Neural cell (in vitro differentiated cells): ENCODE measurements around the gene PLOD2. TPM values are rescaled to one million over a fixed set of nuclear protein-coding genes. Genes with fewer than 3 reads are reported as not detected.

Source experiments
- H2AFZ ChIP-seq: fragments of 200-600, 300-800 bp; sonication (generic), shearing (Covaris generic); 2 replicates; pipeline ENCODE4 v1.6.0; 2014; ENCODE audit warnings: low read depth, mild to moderate bottlenecking, antibody characterized with exemption, low read length, moderate library complexity
- H3F3A ChIP-seq: fragments of 200-600 bp; shearing (Covaris generic); 2 replicates; pipeline ENCODE4 v1.6.1; 2016; ENCODE audit warnings: mild to moderate bottlenecking, moderate library complexity, mixed read lengths, antibody characterized with exemption, low read length; ENCODE audit not compliant: insufficient read depth, poor library complexity, severe bottlenecking
- H3K27ac ChIP-seq: fragments of 200-600, 300-800 bp; sonication (generic), shearing (Covaris generic); 2 replicates; pipeline ENCODE4 v1.5.1; 2014; ENCODE audit warnings: mild to moderate bottlenecking, low read length, moderate library complexity
- H3K27me3 ChIP-seq: fragments of 300-800, 200-600 bp; sonication (generic), shearing (Covaris generic); 2 replicates; pipeline ENCODE4 v1.6.0; 2014; ENCODE audit warnings: mild to moderate bottlenecking, low read depth, low read length, moderate library complexity; ENCODE audit not compliant: insufficient read depth
- H3K36me3 ChIP-seq: fragments of 300-800, 200-600 bp; sonication (generic), shearing (Covaris generic); 2 replicates; pipeline ENCODE4 v1.5.1; 2014; ENCODE audit warnings: mild to moderate bottlenecking, antibody characterized with exemption, low read length, moderate library complexity; ENCODE audit not compliant: insufficient read depth
- H3K4me2 ChIP-seq: fragments of 300-800, 200-600 bp; sonication (generic), shearing (Covaris generic); 2 replicates; pipeline ENCODE4 v1.6.0; 2014; ENCODE audit warnings: mild to moderate bottlenecking, low read length
- H3K4me3 ChIP-seq: fragments of 300-800, 200-600 bp; sonication (generic), shearing (Covaris generic); 2 replicates; pipeline ENCODE4 v1.5.1; 2014; ENCODE audit warnings: mild to moderate bottlenecking, low read length, moderate library complexity
- H3K79me2 ChIP-seq: fragments of 200-600 bp; shearing (Covaris generic); replicated peaks from 2 replicates; pipeline ENCODE4 v1.6.0; 2014; ENCODE audit warnings: mild to moderate bottlenecking, low read length, moderate library complexity; ENCODE audit not compliant: insufficient read depth
- H3K9ac ChIP-seq: fragments of 300-800, 200-600 bp; sonication (generic), shearing (Covaris generic); 2 replicates; pipeline ENCODE4 v1.6.1; 2016; ENCODE audit warnings: mild to moderate bottlenecking, low read length, mixed read lengths
- H3K9me2 ChIP-seq: fragments of 200-600 bp; shearing (Covaris generic); 2 replicates; pipeline ENCODE4 v1.6.1; 2016; ENCODE audit warnings: mild to moderate bottlenecking, low read length, mixed read lengths; ENCODE audit not compliant: insufficient read depth
- H3K9me3 ChIP-seq: fragments of 200-600, 300-800 bp; sonication (generic), shearing (Covaris generic); 2 replicates; pipeline ENCODE4 v1.6.1; 2016; ENCODE audit warnings: mild to moderate bottlenecking, mixed run types, low read length, moderate library complexity, mixed read lengths
- H4K20me1 ChIP-seq: fragments of 200-600 bp; shearing (Covaris generic); 2 replicates; pipeline ENCODE4 v1.6.1; 2016; ENCODE audit warnings: mild to moderate bottlenecking, mixed run types; ENCODE audit not compliant: insufficient read depth
- CTCF ChIP-seq: fragments of 450-650 bp; IDR thresholded peaks from 2 replicates; pipeline ENCODE4 v1.5.1; 2014; ENCODE audit warnings: antibody characterized with exemption, mild to moderate bottlenecking, moderate library complexity; ENCODE audit not compliant: poor library complexity, severe bottlenecking
- EP300 ChIP-seq: fragments of 450-650 bp; conservative IDR thresholded peaks from 2 replicates; pipeline ENCODE4 v1.6.1; 2014; ENCODE audit warnings: antibody characterized with exemption, mild to moderate bottlenecking, moderate library complexity; ENCODE audit not compliant: poor library complexity, severe bottlenecking
- EZH2 ChIP-seq: fragments of 200-600, 300-800 bp; shearing (Covaris generic), sonication (generic); IDR thresholded peaks from 2 replicates; pipeline ENCODE4 v1.6.1; 2014; ENCODE audit warnings: antibody characterized with exemption, low read length, borderline replicate concordance, mild to moderate bottlenecking; ENCODE audit not compliant: insufficient read depth, poor library complexity, severe bottlenecking
- MXI1 ChIP-seq: fragments of 450-650 bp; conservative IDR thresholded peaks from 2 replicates; pipeline ENCODE4 v1.6.1; 2014; ENCODE audit warnings: antibody characterized with exemption, mild to moderate bottlenecking; ENCODE audit not compliant: poor library complexity, severe bottlenecking
- POLR2AphosphoS5 ChIP-seq: IDR thresholded peaks from 2 replicates; pipeline ENCODE4 v1.6.1; 2012
- RAD21 ChIP-seq: fragments of 450-650 bp; conservative IDR thresholded peaks from 2 replicates; pipeline ENCODE4 v1.6.1; 2014; ENCODE audit warnings: antibody characterized with exemption, mild to moderate bottlenecking, moderate library complexity
- REST ChIP-seq: IDR thresholded peaks from 2 replicates; pipeline ENCODE4 v1.6.1; 2012; ENCODE audit warnings: borderline replicate concordance
- SMC3 ChIP-seq: fragments of 450-650 bp; conservative IDR thresholded peaks from 2 replicates; pipeline ENCODE4 v1.6.1; 2014; ENCODE audit warnings: antibody characterized with exemption, mild to moderate bottlenecking, moderate library complexity; ENCODE audit not compliant: poor library complexity
- TAF1 ChIP-seq: IDR thresholded peaks from 2 replicates; pipeline ENCODE4 v1.6.1; 2012; ENCODE audit warnings: low read depth
- polyA plus RNA-seq: library from polyadenylated mRNA; depleted of rRNA; stranded (reverse); fragments of >200 nt; gene quantifications from 2 replicates; pipeline ENCODE4 v1.2.3, GENCODE V29; 2014

PLOD2 gene
- polyA plus RNA-seq, 1 donor from 2014 or later, result 5.6 TPM

- no peak overlapping the region for H2AFZ ChIP-seq
- no peaks in the 10 kb centered on the region for H3F3A ChIP-seq
- no peak overlapping the region for H3K9ac ChIP-seq
- no peaks in the 10 kb centered on the region for H3K9me2 ChIP-seq
- no peak overlapping the region for H3K4me2 ChIP-seq
- H3K79me2 ChIP-seq, result no peaks in the 10 kb centered on the region
- no peaks in the 10 kb centered on the region for H3K9me3 ChIP-seq
- no peaks in the 10 kb centered on the region for H3K27me3 ChIP-seq
- TF ChIP-seq EZH2, result no peak
- no peak for TF ChIP-seq MXI1
- no peak for TF ChIP-seq CTCF
- TF ChIP-seq SMC3, result no peak
- no peak for TF ChIP-seq EP300
- no peak for TF ChIP-seq RAD21
- no peak for TF ChIP-seq POLR2AphosphoS5
- no peak for TF ChIP-seq REST
- no peak for TF ChIP-seq TAF1
- H4K20me1 ChIP-seq, result no peaks in the 10 kb centered on the region
- no peak overlapping the region for H3K27ac ChIP-seq
- H3K36me3 ChIP-seq, result no peaks in the 10 kb centered on the region
- no peak overlapping the region for H3K4me3 ChIP-seq
Measured at GRCh38 chr3:146086211-146086610, 74.8 kb downstream of the PLOD2 start.

GRCh38 chr3:146085678-146086077, 75.3 kb downstream of the PLOD2 start:
- H3K9me3 ChIP-seq, result no peaks in the 10 kb centered on the region
- H3K9ac ChIP-seq, result no peak overlapping the region
- H4K20me1 ChIP-seq, result no peaks in the 10 kb centered on the region
- H3K36me3 ChIP-seq, result no peaks in the 10 kb centered on the region
- H3K4me2 ChIP-seq, result no peak overlapping the region
- H2AFZ ChIP-seq, result no peak overlapping the region
- H3K27ac ChIP-seq, result no peak overlapping the region
- H3K4me3 ChIP-seq, result no peak overlapping the region
- no peaks in the 10 kb centered on the region for H3F3A ChIP-seq
- H3K79me2 ChIP-seq, result no peaks in the 10 kb centered on the region
- no peak for TF ChIP-seq CTCF
- TF ChIP-seq SMC3, result no peak
- TF ChIP-seq TAF1, result no peak
- no peak for TF ChIP-seq REST
- no peak for TF ChIP-seq MXI1
- no peak for TF ChIP-seq POLR2AphosphoS5
- no peak for TF ChIP-seq EZH2
- TF ChIP-seq RAD21, result no peak
- no peak for TF ChIP-seq EP300
- no peaks in the 10 kb centered on the region for H3K9me2 ChIP-seq
- no peaks in the 10 kb centered on the region for H3K27me3 ChIP-seq
